GM08714 (cell line): ENCODE results near the gene FJX1.
"Not testable (repeated sequence)": the region's sequence is repeated elsewhere in the genome, so short reads cannot be mapped to it uniquely, and the experiment has no call there.

Experiments
- H3K4me3 ChIP-seq: fragments of 200-500 bp; sonication (Bioruptor generic); 2 replicates; pipeline ENCODE4 v1.5.1; 2014; ENCODE audit warnings: mild to moderate bottlenecking, low read length, inconsistent platforms
- ZNF274 ChIP-seq: IDR thresholded peaks from 2 replicates; pipeline ENCODE4 v1.6.1; 2012; ENCODE audit warnings: mild to moderate bottlenecking, low read depth, low read length

Gene FJX1

GRCh38 chr11:35661534-35661933, 43.3 kb downstream of the FJX1 start:
- peak overlapping the region; percentile 78 for H3K4me3 ChIP-seq
- TF ChIP-seq ZNF274 = no peak

- peak overlapping the region; percentile 78 for H3K4me3 ChIP-seq
- no peak for TF ChIP-seq ZNF274
Measured at GRCh38 chr11:35662061-35662648, 43.9 kb downstream of the FJX1 start.

GRCh38 chr11:35662649-35663407, 44.6 kb downstream of the FJX1 start, which contains the start of gene TRIM44:
TRIM44 (plus strand) TSS chr11:35662775; CDS start chr11:35663112, 337 bp downstream.
- H3K4me3 ChIP-seq = peak within 1 kb of the TSS; percentile 78
- no peak for TF ChIP-seq ZNF274

GRCh38 chr11:35663408-35663702, 45.1 kb downstream of the FJX1 start:
- H3K4me3 ChIP-seq = peak overlapping the region; percentile 78; the same call in 1 of the 2 replicates
- no peak for TF ChIP-seq ZNF274

- no peak for TF ChIP-seq ZNF274
- no peak overlapping the region for H3K4me3 ChIP-seq
Measured at GRCh38 chr11:35664977-35665441, 46.7 kb downstream of the FJX1 start.

GRCh38 chr11:35667257-35667656, 49.0 kb downstream of the FJX1 start:
- no peak overlapping the region for H3K4me3 ChIP-seq
- TF ChIP-seq ZNF274 = no peak

GRCh38 chr11:35668350-35668749, 50.1 kb downstream of the FJX1 start:
- not testable (repeated sequence) for H3K4me3 ChIP-seq
